NB4 (cell line): Measurements from ENCODE around the gene AHRR.

Source experiments
- DNase-seq: peaks from one replicate; pipeline ENCODE4 v3.0.0; 2010; ENCODE audit warnings: low read depth
- H3K4me3 ChIP-seq: one replicate; pipeline ENCODE4 v1.5.1; 2011; ENCODE audit warnings: mild to moderate bottlenecking, low read depth, low read length, moderate library complexity
- MAX ChIP-seq: IDR thresholded peaks from 2 replicates; pipeline ENCODE4 v1.6.1; 2011; ENCODE audit warnings: low read depth, low read length
- MYC ChIP-seq: IDR thresholded peaks from 2 replicates; pipeline ENCODE4 v1.6.1; 2011; ENCODE audit warnings: low read depth, low read length
- POLR2A ChIP-seq: IDR thresholded peaks from 2 replicates; pipeline ENCODE4 v1.6.1; 2011; ENCODE audit warnings: mild to moderate bottlenecking; ENCODE audit not compliant: insufficient read length; ENCODE audit errors: extremely low read depth
- TF ChIP-seq, protein P1 (sequence below): IDR thresholded peaks from one replicate; pipeline ENCODE4 v1.5.1; 2012; ENCODE audit warnings: low read depth, low read length

Gene AHRR

DNA sequence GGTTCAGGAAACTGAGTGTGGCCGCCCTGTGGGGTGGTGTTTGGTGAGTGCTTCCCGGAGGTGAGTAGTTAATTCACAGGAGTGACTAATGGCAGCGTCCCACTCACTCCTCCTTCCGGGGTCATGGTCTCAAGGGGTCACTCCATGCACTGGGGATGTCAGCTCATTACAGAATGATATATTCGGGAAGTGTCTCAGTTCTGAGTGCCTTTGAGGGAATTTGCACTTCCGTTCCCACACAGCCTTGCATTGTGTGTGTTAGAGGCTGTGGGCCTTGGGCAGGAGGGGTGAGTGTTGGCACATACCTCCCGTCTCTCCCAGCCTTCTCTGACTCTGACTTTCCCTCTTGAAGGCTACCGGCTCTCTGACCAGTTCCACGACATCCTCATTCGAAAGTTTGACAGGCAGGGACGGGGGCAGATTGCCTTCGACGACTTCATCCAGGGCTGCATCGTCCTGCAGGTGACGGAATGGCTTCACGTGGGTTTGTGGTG lies 10.5 kb upstream of the AHRR start:
- no peak for DNase-seq
- no peak overlapping the region for H3K4me3 ChIP-seq
- TF ChIP-seq MAX (no peak), POLR2A (no peak), MYC (no peak)
- TF ChIP-seq, protein P1, sequence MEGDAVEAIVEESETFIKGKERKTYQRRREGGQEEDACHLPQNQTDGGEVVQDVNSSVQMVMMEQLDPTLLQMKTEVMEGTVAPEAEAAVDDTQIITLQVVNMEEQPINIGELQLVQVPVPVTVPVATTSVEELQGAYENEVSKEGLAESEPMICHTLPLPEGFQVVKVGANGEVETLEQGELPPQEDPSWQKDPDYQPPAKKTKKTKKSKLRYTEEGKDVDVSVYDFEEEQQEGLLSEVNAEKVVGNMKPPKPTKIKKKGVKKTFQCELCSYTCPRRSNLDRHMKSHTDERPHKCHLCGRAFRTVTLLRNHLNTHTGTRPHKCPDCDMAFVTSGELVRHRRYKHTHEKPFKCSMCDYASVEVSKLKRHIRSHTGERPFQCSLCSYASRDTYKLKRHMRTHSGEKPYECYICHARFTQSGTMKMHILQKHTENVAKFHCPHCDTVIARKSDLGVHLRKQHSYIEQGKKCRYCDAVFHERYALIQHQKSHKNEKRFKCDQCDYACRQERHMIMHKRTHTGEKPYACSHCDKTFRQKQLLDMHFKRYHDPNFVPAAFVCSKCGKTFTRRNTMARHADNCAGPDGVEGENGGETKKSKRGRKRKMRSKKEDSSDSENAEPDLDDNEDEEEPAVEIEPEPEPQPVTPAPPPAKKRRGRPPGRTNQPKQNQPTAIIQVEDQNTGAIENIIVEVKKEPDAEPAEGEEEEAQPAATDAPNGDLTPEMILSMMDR: no peak

- no peak for DNase-seq
- no peak overlapping the region for H3K4me3 ChIP-seq
- TF ChIP-seq MYC (no peak), MAX (no peak), POLR2A (no peak)
- TF ChIP-seq, protein P1: no peak
These were observed 9.6 kb upstream of the AHRR start for GRCh38 chr5:311963-312362.

DNA sequence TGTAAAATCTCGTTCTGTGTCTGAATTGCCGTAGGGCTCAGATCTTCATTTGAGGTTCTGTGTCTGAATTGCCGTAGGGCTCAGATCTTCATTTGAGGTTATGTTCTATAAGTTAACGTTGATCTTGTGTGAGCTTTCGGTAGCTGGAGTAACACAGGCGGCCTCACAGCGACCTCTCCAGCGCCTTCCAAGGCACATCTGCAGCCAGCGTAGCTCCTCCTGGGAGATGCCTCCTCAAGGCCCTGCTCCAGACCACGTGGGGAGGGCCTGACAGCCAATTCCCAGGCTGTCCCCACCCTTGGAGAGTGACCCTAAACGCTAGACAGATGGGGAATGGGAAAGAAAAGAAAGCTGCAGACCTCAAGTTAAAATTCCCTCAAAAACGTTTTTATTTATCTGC lies 8.7 kb upstream of the AHRR start:
- no peak overlapping the region for H3K4me3 ChIP-seq
- DNase-seq: no peak
- no peak for TF ChIP-seq MYC
- TF ChIP-seq MAX: no peak
- no peak for TF ChIP-seq POLR2A
- TF ChIP-seq, protein P1: no peak

DNA sequence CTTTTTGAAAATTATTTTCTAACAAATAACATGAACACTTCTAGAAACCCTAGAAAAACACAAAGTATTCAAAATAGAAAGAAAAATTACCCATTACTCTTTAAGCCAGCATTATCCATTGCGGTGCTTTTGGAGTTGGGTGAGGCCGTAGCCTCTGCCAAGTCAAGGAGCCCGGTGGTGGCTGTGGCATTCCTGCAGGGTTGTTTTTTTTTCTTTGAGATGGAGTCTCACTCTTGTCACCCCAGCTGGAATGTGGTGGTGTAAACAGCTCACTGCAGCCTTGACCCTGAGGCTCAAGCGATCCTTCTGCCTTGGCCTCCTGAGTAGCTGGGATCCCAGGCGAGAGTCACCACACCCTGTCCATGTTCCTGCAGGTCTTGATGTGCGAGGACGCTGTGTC lies 8.2 kb upstream of the AHRR start:
- no peak for DNase-seq
- H3K4me3 ChIP-seq: no peak overlapping the region
- TF ChIP-seq, protein P1: no peak
- TF ChIP-seq POLR2A: no peak
- TF ChIP-seq MAX: no peak
- TF ChIP-seq MYC: no peak

- DNase-seq: no peak
- H3K4me3 ChIP-seq: no peak overlapping the region
- TF ChIP-seq, protein P1: no peak
- TF ChIP-seq MYC: no peak
- TF ChIP-seq POLR2A: no peak
- no peak for TF ChIP-seq MAX
These were observed 7.6 kb upstream of the AHRR start for GRCh38 chr5:313806-314376.
